ENCODE measurements around the gene CLMP.

Gene CLMP

GRCh38 chr11:123085497-123085896, 109.6 kb downstream of the CLMP start:
- Mint-ChIP-seq H3K4me1 (ENCODE audit: low read depth in 2 of 2) (peaks cover 28 to 29% of the 10 kb centered on the region in 2 donors), H3K27me3 (no peaks in the 10 kb centered on the region), H3K4me3 (no peak overlapping the region), H3K27ac (peak overlapping the region in 1 of 2 donors; percentile 94), H3K36me3 (ENCODE audit: insufficient read depth) (peaks cover 3% of the 10 kb centered on the region), H3K9me3 (no peaks in the 10 kb centered on the region)
- no peak for ATAC-seq (replicated peaks)
- DNase-seq, result no peak

GRCh38 chr11:123084454-123084853, 110.6 kb downstream of the CLMP start:
- Mint-ChIP-seq H3K36me3 (ENCODE audit: insufficient read depth) (peaks cover 3% of the 10 kb centered on the region), H3K4me1 (ENCODE audit: low read depth in 2 of 2) (peaks cover 28 to 29% of the 10 kb centered on the region in 2 donors), H3K4me3 (no peak overlapping the region), H3K27me3 (no peaks in the 10 kb centered on the region), H3K27ac (peak overlapping the region; percentile 88 to 92), H3K9me3 (no peaks in the 10 kb centered on the region)
- ATAC-seq (replicated peaks) (no peak), DNase-seq (no peak)

- H3K36me3 Mint-ChIP-seq (ENCODE audit: insufficient read depth), result peaks cover 3% of the 10 kb centered on the region
Measured at GRCh38 chr11:123083623-123084029, 111.4 kb downstream of the CLMP start.

GRCh38 chr11:123082977-123083376, 112.1 kb downstream of the CLMP start:
- no peak for ATAC-seq (replicated peaks)
- H3K27me3 Mint-ChIP-seq, result no peaks in the 10 kb centered on the region
- H3K36me3 Mint-ChIP-seq (ENCODE audit: insufficient read depth), result peaks cover 3% of the 10 kb centered on the region
- peak overlapping the region; percentile 88 to 92 for H3K27ac Mint-ChIP-seq
- H3K4me1 Mint-ChIP-seq (ENCODE audit: low read depth in 2 of 2), result peaks cover 26% of the 10 kb centered on the region in 2 donors
- DNase-seq, result no peak
- no peaks in the 10 kb centered on the region for H3K9me3 Mint-ChIP-seq
- H3K4me3 Mint-ChIP-seq, result peak overlapping the region; percentile 57 to 66

More at GRCh38 chr11:123083623-123084029, 111.4 kb downstream of the CLMP start:
- ATAC-seq (replicated peaks) (peak; percentile 71), DNase-seq (peak; percentile 60 to 66 (median 62))
- Mint-ChIP-seq H3K27me3 (no peaks in the 10 kb centered on the region), H3K9me3 (no peaks in the 10 kb centered on the region), H3K4me3 (peak overlapping the region; percentile 57 to 66), H3K4me1 (ENCODE audit: low read depth in 2 of 2) (peaks cover 28 to 29% of the 10 kb centered on the region in 2 donors), H3K27ac (peak overlapping the region; percentile 88 to 92)

- Mint-ChIP-seq H3K4me1 (ENCODE audit: low read depth in 2 of 2) (peaks cover 13 to 14% of the 10 kb centered on the region in 2 donors), H3K27me3 (no peaks in the 10 kb centered on the region), H3K9me3 (no peaks in the 10 kb centered on the region), H3K27ac (no peak overlapping the region), H3K4me3 (no peak overlapping the region), H3K36me3 (ENCODE audit: insufficient read depth) (peaks cover 10% of the 10 kb centered on the region)
- ATAC-seq (replicated peaks) (no peak), DNase-seq (no peak)
Measured at GRCh38 chr11:123080015-123080414, 115.0 kb downstream of the CLMP start.

GRCh38 chr11:123076484-123076883, 118.6 kb downstream of the CLMP start:
- no peak overlapping the region for H3K4me3 Mint-ChIP-seq
- ATAC-seq (replicated peaks), result no peak
- H3K9me3 Mint-ChIP-seq, result no peaks in the 10 kb centered on the region
- peaks cover 11 to 19% of the 10 kb centered on the region in 2 donors for H3K4me1 Mint-ChIP-seq (ENCODE audit: low read depth in 2 of 2)
- no peaks in the 10 kb centered on the region for H3K27me3 Mint-ChIP-seq
- DNase-seq, result no peak
- H3K36me3 Mint-ChIP-seq (ENCODE audit: insufficient read depth), result peaks cover 10% of the 10 kb centered on the region
- peak overlapping the region in 1 of 2 donors; percentile 2 for H3K27ac Mint-ChIP-seq

GRCh38 chr11:123073343-123074057, 121.5 kb downstream of the CLMP start:
- Mint-ChIP-seq H3K27me3 (no peaks in the 10 kb centered on the region), H3K27ac (peak overlapping the region in 1 of 2 donors; percentile 67), H3K36me3 (ENCODE audit: insufficient read depth) (peaks cover 12% of the 10 kb centered on the region), H3K4me3 (no peak overlapping the region), H3K4me1 (ENCODE audit: low read depth in 2 of 2) (peaks cover 25 to 44% of the 10 kb centered on the region in 2 donors), H3K9me3 (no peaks in the 10 kb centered on the region)
- DNase-seq, result no peak
- ATAC-seq (replicated peaks), result no peak

- H3K27ac Mint-ChIP-seq, result peak overlapping the region; percentile 94 to 95
- H3K4me1 Mint-ChIP-seq (ENCODE audit: low read depth in 2 of 2), result peaks cover 26 to 45% of the 10 kb centered on the region in 2 donors
- no peak for DNase-seq
- H3K36me3 Mint-ChIP-seq (ENCODE audit: insufficient read depth), result peaks cover 12% of the 10 kb centered on the region
- no peaks in the 10 kb centered on the region for H3K9me3 Mint-ChIP-seq
- H3K4me3 Mint-ChIP-seq, result no peak overlapping the region
- H3K27me3 Mint-ChIP-seq, result no peaks in the 10 kb centered on the region
- ATAC-seq (replicated peaks), result no peak
Measured at GRCh38 chr11:123072762-123073161, 122.3 kb downstream of the CLMP start.

- ATAC-seq (replicated peaks), result no peak
- Mint-ChIP-seq H3K4me3 (no peak overlapping the region), H3K36me3 (ENCODE audit: insufficient read depth) (peaks cover 7% of the 10 kb centered on the region), H3K27me3 (no peaks in the 10 kb centered on the region), H3K27ac (peak overlapping the region; percentile 94 to 95), H3K9me3 (no peaks in the 10 kb centered on the region), H3K4me1 (ENCODE audit: low read depth in 2 of 2) (peaks cover 26 to 45% of the 10 kb centered on the region in 2 donors)
- no peak for DNase-seq
Measured at GRCh38 chr11:123072332-123072761, 122.7 kb downstream of the CLMP start.

- H3K9me3 Mint-ChIP-seq, result no peaks in the 10 kb centered on the region
- no peak for DNase-seq
- H3K36me3 Mint-ChIP-seq (ENCODE audit: insufficient read depth), result peaks cover 3% of the 10 kb centered on the region
- H3K4me1 Mint-ChIP-seq (ENCODE audit: low read depth in 2 of 2), result peaks cover 31 to 49% of the 10 kb centered on the region in 2 donors
- peak overlapping the region; percentile 81 to 91 for H3K4me3 Mint-ChIP-seq
- H3K27ac Mint-ChIP-seq, result peak overlapping the region; percentile 94 to 95
- H3K27me3 Mint-ChIP-seq, result no peaks in the 10 kb centered on the region
- peak; percentile 61 for ATAC-seq (replicated peaks)
Measured at GRCh38 chr11:123069908-123070821, 124.9 kb downstream of the CLMP start.

- peaks cover 43 to 45% of the 10 kb centered on the region in 2 donors for H3K4me1 Mint-ChIP-seq (ENCODE audit: low read depth in 2 of 2)
- DNase-seq, result no peak
- peaks cover 35% of the 10 kb centered on the region for H3K36me3 Mint-ChIP-seq (ENCODE audit: insufficient read depth)
- no peak for ATAC-seq (replicated peaks)
- H3K27ac Mint-ChIP-seq, result peak overlapping the region; percentile 76 to 100
- no peaks in the 10 kb centered on the region for H3K27me3 Mint-ChIP-seq
- no peak overlapping the region for H3K4me3 Mint-ChIP-seq
- no peaks in the 10 kb centered on the region for H3K9me3 Mint-ChIP-seq
Measured at GRCh38 chr11:123065621-123066020, 129.4 kb downstream of the CLMP start.

- ATAC-seq (replicated peaks), result no peak
- no peaks in the 10 kb centered on the region for H3K9me3 Mint-ChIP-seq
- H3K27ac Mint-ChIP-seq, result peak overlapping the region; percentile 99 to 100
- H3K4me1 Mint-ChIP-seq (ENCODE audit: low read depth in 2 of 2), result peaks cover 48 to 49% of the 10 kb centered on the region in 2 donors
- peaks cover 51% of the 10 kb centered on the region for H3K36me3 Mint-ChIP-seq (ENCODE audit: insufficient read depth)
- DNase-seq, result no peak
- H3K4me3 Mint-ChIP-seq, result peak overlapping the region; percentile 99 to 100
- H3K27me3 Mint-ChIP-seq, result no peaks in the 10 kb centered on the region
Measured at GRCh38 chr11:123063826-123064657, 131.0 kb downstream of the CLMP start.

Data from effector memory CD8-positive, alpha-beta T cell (primary cell).